Raji (cell line): ENCODE data around the gene PLD3.

Experiments
- POLR2A ChIP-seq: IDR thresholded peaks from 2 replicates; pipeline ENCODE4 v1.6.1; 2011; ENCODE audit warnings: low read depth, low read length, control low read depth; ENCODE audit not compliant: insufficient read depth

The PLD3 gene

DNA sequence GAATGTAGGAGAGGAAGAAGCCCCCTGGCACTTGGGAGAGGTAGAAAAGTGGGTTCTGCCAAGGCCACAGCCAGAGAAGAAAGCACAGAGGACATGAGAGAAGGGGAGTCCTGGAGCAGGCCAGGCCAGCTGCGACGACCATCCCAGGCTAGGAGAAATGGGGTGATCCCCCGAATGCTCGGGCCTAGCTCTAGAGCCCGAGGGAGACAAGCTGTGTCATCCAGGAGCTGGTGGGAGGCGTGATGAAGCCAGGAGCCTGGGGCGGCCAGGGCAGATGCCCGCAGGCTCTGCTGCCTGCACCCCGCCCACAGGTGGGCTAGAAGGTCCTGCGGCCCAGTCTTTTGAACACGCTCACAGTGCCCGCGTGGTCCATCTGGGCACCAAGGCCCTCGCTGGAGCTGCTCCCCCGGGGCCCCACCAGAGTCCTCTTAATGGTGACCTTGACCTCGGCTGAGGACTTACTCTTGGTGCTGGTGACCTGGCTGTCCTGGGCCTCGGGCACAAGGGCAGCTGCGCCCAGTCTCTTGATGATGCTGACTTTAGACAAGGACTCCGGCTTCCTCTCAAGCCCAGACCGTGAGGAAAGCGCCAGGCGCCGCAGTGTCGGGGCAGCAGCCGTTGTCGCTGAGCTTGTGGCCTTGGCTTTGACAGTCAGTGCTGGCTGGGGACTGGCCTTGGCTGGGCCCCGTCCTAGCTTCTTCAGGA is 26.8 kb upstream of the PLD3 start:
- no peak for TF ChIP-seq POLR2A

DNA sequence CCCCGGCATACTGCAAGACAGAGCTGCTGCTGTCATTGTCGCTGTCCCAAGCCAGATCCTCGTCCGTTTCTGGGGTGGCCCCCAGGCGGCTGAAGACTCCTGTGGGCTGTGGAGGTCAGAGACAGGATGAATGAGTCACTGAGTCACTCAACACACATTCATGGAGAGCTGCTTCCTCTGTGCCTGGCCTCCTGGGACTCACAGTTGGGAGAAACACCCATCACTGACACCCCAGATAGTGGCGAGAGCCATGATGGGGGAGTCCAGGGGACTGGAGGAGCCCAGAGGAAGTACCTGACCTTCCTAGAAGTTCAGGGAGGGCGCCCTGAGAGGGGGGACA is 26.3 kb upstream of the PLD3 start:
- TF ChIP-seq POLR2A = no peak

DNA sequence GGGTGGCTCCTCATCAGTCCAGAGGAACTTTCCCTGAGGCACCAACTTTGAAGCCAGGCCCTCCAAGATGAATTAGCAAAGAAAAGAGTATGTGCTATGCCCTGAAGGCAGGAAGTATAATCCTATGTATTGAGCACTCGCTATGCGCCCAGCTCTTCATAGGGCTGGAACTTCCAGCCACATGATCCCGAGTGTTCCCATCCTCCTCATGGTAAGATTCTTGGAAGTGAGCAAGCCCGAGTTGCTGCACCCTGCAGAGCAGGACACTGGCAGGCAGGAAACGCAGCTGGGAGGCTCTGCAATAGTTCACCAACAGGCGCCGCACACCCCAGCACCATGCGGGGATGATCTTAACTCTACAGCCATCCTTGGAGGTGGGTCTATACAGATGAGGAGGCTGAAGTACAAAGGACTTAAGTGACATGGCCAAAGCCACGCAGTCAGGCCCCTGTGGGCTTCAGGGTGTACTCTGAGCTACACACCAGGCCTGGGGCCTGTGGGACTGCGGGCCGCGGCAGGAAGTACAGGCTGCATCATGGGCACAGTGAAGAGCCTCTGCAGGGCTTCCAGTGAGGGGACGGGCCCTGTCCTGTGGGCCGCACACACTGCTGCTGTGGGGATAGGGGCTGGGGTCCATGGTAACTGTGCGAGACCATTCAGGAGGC is 25.4 kb upstream of the PLD3 start:
- TF ChIP-seq POLR2A = no peak

DNA sequence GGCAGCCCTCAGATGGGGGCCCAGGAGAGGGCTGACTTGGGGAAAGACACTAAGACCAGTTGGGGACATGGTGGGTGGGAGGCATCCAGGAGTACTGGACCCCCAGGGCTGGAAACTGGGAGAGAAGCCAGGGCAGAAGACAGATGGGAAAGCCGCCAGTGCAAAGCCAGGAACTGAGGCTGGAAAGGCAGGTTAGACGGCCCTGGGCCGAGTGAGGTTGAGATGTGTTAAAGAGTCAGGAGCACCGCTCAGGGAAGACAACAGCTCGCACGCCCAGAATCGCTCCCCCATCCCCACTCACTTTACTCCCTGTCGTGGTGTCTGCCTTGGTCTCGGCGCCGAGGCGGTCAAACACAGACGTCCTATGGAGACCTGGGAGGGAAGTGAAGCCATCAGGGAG is 24.8 kb upstream of the PLD3 start:
- TF ChIP-seq POLR2A = no peak

DNA sequence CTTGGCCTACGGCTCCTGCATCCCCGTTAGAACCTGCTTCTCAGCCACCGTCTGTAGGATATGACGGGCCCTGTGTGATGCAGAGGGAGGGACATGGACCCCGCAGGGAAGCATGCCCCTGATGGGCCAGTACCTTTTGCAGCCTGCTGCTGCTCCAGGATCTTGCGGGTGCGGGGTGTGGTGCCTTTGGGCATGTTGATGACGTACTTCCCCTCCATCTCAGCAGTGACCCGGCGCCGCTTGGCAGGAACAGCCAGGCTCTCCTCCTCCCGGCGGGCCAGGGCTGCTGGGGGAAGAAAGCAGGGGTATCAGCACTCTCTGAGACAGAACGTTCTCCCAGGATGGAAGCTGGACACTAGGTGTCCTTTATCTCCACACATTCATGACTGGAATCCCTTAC is 22.3 kb upstream of the PLD3 start:
- TF ChIP-seq POLR2A = no peak

DNA sequence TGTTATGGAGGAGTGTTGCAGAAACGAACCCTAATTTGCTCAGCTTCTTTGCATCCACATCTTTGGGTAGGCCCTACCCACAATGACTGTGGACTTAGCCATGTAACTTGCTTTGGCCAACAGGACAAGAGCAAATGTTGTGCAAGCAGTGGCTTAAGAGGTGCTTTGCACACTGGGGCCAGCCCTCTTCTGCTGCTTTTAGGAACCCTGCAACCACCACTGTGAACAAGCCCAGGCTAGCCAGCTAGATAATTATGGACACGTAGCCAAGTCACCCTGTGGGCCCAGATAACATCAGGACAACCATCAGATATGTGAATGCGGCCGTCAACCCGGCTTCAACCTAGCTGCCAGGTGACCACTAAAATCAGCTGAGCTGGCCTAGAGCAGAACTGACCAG is 17.4 kb upstream of the PLD3 start:
- TF ChIP-seq POLR2A = no peak

DNA sequence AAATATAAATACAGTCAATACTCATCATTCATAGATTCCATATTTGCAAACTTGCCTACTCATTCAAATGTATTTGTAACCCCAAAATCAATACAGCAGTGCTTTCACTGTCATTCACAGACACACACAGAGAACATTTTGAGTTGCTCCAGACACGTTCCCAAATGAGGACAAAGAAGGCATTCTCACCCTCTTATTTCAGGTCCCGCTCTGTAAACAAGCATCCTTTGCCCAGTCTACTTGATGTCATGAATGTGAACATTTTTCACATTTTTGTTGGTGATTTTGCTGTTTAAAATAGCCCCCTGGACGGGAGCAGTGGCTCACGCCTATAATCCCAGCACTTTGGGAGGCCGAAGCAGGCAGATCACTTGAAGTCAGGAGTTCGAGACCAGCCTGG is 15.8 kb upstream of the PLD3 start:
- no peak for TF ChIP-seq POLR2A

DNA sequence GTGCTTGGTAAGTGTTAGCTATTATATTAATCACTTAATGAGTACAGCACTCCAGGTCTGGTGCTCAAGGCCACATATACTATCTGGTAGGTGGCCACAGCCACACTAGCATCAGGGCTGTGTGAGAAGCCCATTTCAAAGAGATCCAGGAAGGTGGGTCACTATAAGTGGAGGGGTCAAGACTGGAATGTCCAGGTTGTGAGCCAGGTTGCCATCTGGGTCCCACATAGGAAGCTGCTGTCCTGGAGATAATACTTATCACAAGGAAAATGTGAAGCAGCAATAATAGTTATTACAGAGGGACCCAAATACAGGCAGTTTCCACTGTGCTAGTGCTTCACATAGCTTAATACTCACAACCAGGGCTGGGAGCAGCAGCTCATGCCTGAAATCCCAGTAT is 13.4 kb upstream of the PLD3 start:
- no peak for TF ChIP-seq POLR2A

DNA sequence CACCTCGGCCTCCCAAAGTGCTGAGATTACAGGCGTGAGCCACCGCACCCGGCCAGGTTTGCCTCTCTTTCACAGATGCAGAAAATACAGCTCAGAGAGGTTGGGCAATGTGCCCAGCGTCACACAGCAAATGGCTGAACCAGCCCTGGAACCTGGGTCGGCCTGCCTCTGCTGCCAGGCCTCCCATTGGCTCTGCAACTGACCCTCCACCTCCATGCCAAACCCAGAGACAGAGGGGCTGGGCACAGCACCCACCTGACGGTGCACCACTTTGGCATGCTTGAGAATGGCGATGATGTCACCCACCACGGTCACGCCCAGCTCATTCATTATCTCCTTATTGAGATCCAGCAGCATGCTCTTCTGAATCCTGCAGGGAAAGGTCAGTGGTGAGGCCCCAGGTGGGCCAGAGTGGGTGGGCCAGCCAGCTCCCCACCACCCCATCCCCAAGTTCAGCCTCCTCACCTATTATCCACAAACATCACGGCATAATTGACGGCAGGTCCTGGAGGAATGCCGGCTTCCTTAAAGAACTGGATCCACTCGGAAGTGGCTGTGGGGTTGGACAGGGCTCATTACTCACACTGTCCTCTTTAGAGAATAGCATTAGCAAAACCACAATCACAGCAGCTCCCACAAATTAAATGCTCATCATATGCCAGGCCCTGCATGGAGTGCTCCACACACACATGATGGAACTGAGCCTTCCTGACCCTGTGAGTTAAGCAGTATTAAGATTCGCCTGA is 12.5 kb upstream of the PLD3 start:
- TF ChIP-seq POLR2A = no peak

DNA sequence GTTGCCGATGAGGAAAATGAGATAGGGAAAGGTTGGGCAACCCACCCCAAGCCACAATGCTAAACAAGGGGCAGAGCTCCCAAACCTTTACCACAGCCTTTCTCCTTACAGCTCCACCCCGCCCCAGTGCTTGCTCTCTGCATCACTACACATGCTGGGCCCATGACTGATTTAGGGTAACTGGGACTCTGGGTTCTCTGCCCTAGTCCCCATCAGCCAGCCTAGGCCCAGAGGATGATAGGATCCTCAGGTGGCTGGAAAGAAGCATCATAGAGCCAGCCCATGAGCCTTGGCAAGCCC is 11.9 kb upstream of the PLD3 start:
- TF ChIP-seq POLR2A = no peak

DNA sequence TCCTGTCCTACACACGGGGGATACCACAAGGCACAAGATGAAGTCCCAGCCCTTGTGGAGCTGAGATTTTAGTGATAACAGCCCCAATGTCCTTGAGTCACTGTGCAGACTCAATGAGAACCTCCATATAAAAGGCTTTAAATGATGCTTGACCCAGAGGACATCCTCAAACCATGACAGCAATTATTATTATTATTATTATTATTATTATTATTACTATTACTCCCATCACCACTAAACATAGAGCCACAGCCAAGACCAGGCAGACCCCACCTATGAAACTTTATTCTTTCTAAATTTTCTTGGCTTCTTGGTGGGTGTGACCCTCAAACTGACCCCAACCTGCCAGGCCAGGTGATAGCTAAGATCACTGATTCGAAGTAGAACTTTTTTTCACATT is 11.4 kb upstream of the PLD3 start:
- no peak for TF ChIP-seq POLR2A

DNA sequence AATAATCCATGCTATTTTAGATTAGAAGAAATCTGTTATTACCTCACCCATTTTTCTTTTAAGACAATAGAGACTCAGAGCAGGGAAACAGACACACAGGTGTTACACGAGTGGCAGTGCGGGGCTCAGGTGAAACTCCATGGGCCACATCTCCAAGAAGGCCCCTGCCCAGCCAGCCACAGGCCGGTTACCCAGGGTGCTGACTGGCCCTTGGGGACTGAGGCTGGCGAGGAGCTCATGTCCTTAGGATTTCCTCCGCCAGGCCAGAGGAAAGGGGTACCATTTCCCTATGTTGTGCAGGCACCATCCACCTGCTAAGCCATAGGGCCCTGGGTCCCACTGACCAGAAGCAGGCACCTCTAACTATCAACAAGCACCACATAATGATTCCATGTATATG is 10.9 kb upstream of the PLD3 start:
- no peak for TF ChIP-seq POLR2A

DNA sequence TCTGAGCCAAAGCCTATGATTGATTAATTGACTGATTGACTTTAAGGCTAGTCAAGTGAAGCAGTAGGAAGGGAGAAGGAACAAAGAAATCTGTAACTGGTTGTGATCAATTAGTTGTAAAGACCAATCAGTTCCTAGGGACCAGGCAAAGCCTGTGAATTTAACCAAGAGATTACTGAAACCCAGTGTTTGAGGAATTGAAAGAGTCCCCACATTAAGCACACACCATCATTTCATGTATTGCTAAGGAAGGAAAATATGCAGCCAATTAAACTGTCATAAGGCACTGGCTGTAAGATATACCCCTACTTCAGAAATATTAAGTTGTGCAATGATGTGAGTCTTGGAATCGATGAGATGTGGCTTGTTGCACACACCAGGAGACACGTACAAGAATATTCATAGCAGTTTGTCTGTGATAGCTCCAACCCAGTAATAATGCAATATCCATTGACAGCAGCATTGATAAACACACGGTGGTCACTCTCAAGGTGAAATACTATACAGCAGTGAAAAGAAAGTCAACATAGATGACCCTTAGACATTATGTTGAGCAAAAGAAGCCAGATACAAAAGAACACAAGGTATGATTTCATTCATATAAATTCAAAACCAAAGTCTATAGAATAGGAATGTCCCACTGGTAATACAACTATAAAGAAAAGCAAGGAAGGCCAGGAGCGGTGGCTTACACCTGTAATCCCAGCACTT is 9.3 kb upstream of the PLD3 start:
- TF ChIP-seq POLR2A = no peak

DNA sequence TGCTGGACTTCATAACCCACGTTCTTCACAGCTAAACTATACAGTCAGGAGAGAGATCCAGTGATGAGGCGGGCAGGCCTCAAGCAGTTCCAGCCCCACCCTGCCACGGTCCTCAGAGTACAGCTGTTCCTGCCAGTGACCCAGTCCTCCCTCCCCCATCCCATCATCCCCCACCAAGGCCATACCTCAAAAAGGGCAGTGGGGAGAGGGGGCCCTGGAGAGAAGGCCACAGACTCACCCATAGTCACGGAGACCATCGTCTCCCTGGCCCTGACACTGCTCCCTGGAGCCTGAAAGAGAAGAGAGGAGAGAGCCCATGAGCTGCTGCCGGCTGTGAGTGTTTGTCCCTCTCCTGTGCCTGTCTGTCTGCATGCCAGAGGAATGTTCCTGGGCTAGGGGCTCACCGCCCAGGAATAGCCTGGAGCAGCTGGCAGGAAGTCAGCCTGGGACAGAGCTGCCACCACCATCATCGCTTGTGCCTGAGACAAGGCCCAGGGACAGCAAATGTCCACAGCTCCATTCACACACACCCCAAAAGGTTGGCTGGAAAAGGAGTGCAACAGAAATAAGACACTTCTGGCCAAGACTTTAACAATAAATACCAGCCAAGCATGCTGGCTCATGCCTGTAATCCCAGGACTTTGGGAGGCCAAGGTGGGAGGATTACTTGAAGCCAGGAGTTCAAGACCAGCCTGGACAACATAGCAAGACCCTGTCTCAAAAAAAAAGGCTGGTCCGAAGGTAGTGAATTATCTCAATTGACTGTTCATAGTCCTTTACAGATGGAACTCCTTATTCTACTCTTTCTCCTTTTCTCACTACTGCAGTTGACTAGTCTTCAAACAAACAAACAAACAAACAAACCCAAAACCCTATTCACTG is 6.7 kb upstream of the PLD3 start:
- no peak for TF ChIP-seq POLR2A
